DND-41 (cell line): ENCODE data around the gene ME2.

Experiments used
- ATAC-seq: fragments of 200-7000 bp; cut with Tn5 transposase; 3 replicates; pipeline ENCODE4 v1.9.1; 2021; ENCODE audit warnings: low read depth; ENCODE audit not compliant: insufficient read depth
- DNase-seq: peaks from one replicate; pipeline ENCODE4 v3.0.0-alpha.2; 2020
- H2AFZ ChIP-seq: 2 replicates; pipeline ENCODE4 v1.6.0; 2012; ENCODE audit warnings: low read depth, low read length
- H3K27ac ChIP-seq: 2 replicates; pipeline ENCODE4 v1.5.1; 2012; ENCODE audit warnings: low read length, inconsistent platforms
- H3K27me3 ChIP-seq: fragments of 200-600 bp; sonication (generic); 2 replicates; pipeline ENCODE4 v1.6.0; 2012; ENCODE audit warnings: low read length, mild to moderate bottlenecking, inconsistent platforms; ENCODE audit not compliant: insufficient read depth, poor library complexity
- H3K36me3 ChIP-seq: 2 replicates; pipeline ENCODE4 v1.5.1; 2012; ENCODE audit warnings: low read length, inconsistent platforms; ENCODE audit not compliant: insufficient read depth
- H3K4me1 ChIP-seq: 2 replicates; pipeline ENCODE4 v1.5.1; 2012; ENCODE audit warnings: mild to moderate bottlenecking, low read length; ENCODE audit not compliant: insufficient read depth
- H3K4me2 ChIP-seq: 2 replicates; pipeline ENCODE4 v1.6.0; 2012; ENCODE audit warnings: mild to moderate bottlenecking, moderate library complexity, low read length, inconsistent platforms; ENCODE audit not compliant: insufficient read depth
- H3K4me3 ChIP-seq, 2 experiments: fragments of 200-600 bp in 1 of 2; shearing (Covaris generic) in 1 of 2; 2 replicates each; pipeline ENCODE4 v1.5.1; 2012 to 2016; ENCODE audit warnings: inconsistent platforms in 2 of 2, low read length in 2 of 2, mild to moderate bottlenecking in 2 of 2, low read depth in 1 of 2, moderate library complexity in 1 of 2
- H3K79me2 ChIP-seq: 2 replicates; pipeline ENCODE4 v1.6.0; 2012; ENCODE audit warnings: low read length, inconsistent platforms; ENCODE audit not compliant: insufficient read depth
- H3K9ac ChIP-seq: 2 replicates; pipeline ENCODE4 v1.6.0; 2012; ENCODE audit warnings: low read depth, mild to moderate bottlenecking, inconsistent platforms, low read length, moderate library complexity
- H3K9me3 ChIP-seq: 2 replicates; pipeline ENCODE4 v1.5.1; 2012; ENCODE audit warnings: low read length, moderate library complexity, mild to moderate bottlenecking, inconsistent platforms; ENCODE audit not compliant: insufficient read depth, severe bottlenecking
- H4K20me1 ChIP-seq: 2 replicates; pipeline ENCODE4 v1.6.0; 2012; ENCODE audit warnings: low read length; ENCODE audit not compliant: insufficient read depth
- CTCF ChIP-seq: IDR thresholded peaks from 2 replicates; pipeline ENCODE4 v1.5.1; 2012; ENCODE audit warnings: borderline replicate concordance, low read length, moderate library complexity, mild to moderate bottlenecking; ENCODE audit not compliant: poor library complexity, severe bottlenecking; ENCODE audit errors: extremely low read depth
- EZH2 ChIP-seq: IDR thresholded peaks from 3 replicates; pipeline ENCODE4 v1.6.1; 2012; ENCODE audit warnings: borderline replicate concordance, low read depth, mild to moderate bottlenecking, moderate library complexity, low read length, inconsistent platforms; ENCODE audit not compliant: severe bottlenecking

Gene ME2

DNA sequence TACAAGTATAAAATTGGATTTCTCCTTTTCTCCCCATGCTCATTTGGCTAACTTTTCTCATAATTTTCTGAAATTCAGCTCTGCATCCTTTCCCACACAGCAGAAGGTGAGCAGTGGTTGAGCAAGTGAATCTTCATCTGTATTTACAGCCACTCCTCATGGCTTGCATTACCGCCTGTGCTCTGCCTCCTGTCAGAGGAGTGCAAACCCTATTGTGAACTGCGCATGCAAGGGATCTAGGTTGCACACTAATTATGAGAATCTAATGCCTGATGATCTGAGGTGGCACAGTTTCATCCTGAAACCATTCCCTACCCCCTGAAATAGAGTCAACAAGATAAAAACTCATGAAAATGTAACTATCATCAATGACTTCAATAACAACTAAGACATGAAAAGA lies 20.0 kb downstream of the ME2 start:
- H3K9me3 ChIP-seq, result no peaks in the 10 kb centered on the region
- H3K27me3 ChIP-seq, result no peaks in the 10 kb centered on the region
- H3K4me2 ChIP-seq, result no peak overlapping the region
- H4K20me1 ChIP-seq, result peaks cover 6% of the 10 kb centered on the region
- H3K36me3 ChIP-seq, result peaks cover 70% of the 10 kb centered on the region
- H3K4me1 ChIP-seq, result no peaks in the 10 kb centered on the region
- H3K9ac ChIP-seq, result no peak overlapping the region
- DNase-seq, result no peak
- H3K79me2 ChIP-seq, result peaks cover 37% of the 10 kb centered on the region
- TF ChIP-seq CTCF (no peak), EZH2 (no peak)
- no peak overlapping the region for H3K4me3 ChIP-seq
- ATAC-seq, result no peak
- no peak overlapping the region for H3K27ac ChIP-seq
- H2AFZ ChIP-seq, result no peak overlapping the region

GRCh38 chr18:50902797-50903196 lies 23.9 kb downstream of the ME2 start:
- Histone ChIP-seq H3K36me3 (peaks cover 78% of the 10 kb centered on the region), H3K27ac (no peak overlapping the region), H3K4me2 (no peak overlapping the region)

DNA sequence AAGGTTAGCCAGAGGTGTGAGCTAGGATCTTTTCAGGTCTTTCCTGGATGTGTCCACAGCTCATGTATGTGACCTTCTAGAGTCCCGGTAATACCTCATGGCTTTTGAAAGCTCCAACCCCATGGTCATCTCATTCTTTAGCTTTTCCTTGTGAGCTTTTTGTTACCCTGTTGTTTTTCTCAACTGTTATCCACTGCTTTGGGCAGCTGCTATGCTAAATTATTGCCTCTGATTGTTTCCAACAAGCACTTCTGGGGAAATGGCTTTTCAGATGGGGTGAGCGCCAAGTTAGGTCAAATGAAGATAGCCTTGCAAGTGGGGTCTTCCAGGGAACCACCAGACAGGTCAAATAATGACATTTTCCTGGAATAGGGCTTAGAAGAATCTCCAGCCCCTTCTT lies 27.9 kb downstream of the ME2 start:
- peaks cover 80% of the 10 kb centered on the region for H3K36me3 ChIP-seq
- H3K9me3 ChIP-seq, result peaks cover 4% of the 10 kb centered on the region
- no peak overlapping the region for H3K4me2 ChIP-seq
- no peak overlapping the region for H2AFZ ChIP-seq
- DNase-seq (no peak), ATAC-seq (no peak)
- no peak for TF ChIP-seq CTCF
- TF ChIP-seq EZH2, result no peak
- no peaks in the 10 kb centered on the region for H3K27me3 ChIP-seq
- H3K4me3 ChIP-seq, result no peak overlapping the region
- no peak overlapping the region for H3K9ac ChIP-seq
- no peaks in the 10 kb centered on the region for H3K4me1 ChIP-seq
- peaks cover 32% of the 10 kb centered on the region for H3K79me2 ChIP-seq
- no peaks in the 10 kb centered on the region; the same call in 1 of the 2 replicates for H4K20me1 ChIP-seq
- no peak overlapping the region for H3K27ac ChIP-seq

More at GRCh38 chr18:50902797-50903196, 23.9 kb downstream of the ME2 start:
- TF ChIP-seq CTCF (no peak), EZH2 (no peak)
- H4K20me1 ChIP-seq, result peaks cover 3% of the 10 kb centered on the region
- no peaks in the 10 kb centered on the region for H3K4me1 ChIP-seq
- peaks cover 42% of the 10 kb centered on the region for H3K79me2 ChIP-seq
- no peak overlapping the region for H2AFZ ChIP-seq
- DNase-seq (no peak), ATAC-seq (no peak)
- H3K4me3 ChIP-seq, result no peak overlapping the region
- H3K27me3 ChIP-seq, result no peaks in the 10 kb centered on the region
- H3K9me3 ChIP-seq, result peaks cover 4% of the 10 kb centered on the region
- H3K9ac ChIP-seq, result no peak overlapping the region

GRCh38 chr18:50909261-50909660 lies 30.3 kb downstream of the ME2 start:
- H3K27ac ChIP-seq, result no peak overlapping the region
- H3K36me3 ChIP-seq, result peaks cover 89% of the 10 kb centered on the region
- ATAC-seq (no peak), DNase-seq (no peak)
- H3K4me1 ChIP-seq, result no peaks in the 10 kb centered on the region
- H2AFZ ChIP-seq, result no peak overlapping the region
- H3K27me3 ChIP-seq, result no peaks in the 10 kb centered on the region
- no peak overlapping the region for H3K4me2 ChIP-seq
- H4K20me1 ChIP-seq, result no peaks in the 10 kb centered on the region; the same call in 1 of the 2 replicates
- TF ChIP-seq CTCF (no peak), EZH2 (no peak)
- peaks cover 4% of the 10 kb centered on the region for H3K9me3 ChIP-seq
- H3K9ac ChIP-seq, result no peak overlapping the region
- peaks cover 20% of the 10 kb centered on the region; the same call in 1 of the 2 replicates for H3K79me2 ChIP-seq
- H3K4me3 ChIP-seq, result no peak overlapping the region
